HCT116 (cell line): ENCODE data around the gene PTMS. TPM values are rescaled to one million over a fixed set of nuclear protein-coding genes. Genes with fewer than 3 reads are reported as not detected.

ENCODE experiments used
- ATAC-seq: fragments of 200-7000 bp; cut with Tn5 transposase; 2 replicates; pipeline ENCODE4 v1.9.1; 2020; ENCODE audit warnings: mild to moderate bottlenecking, moderate library complexity
- BruUV-seq: library from RNA; stranded (reverse); fragments of 400-500 nt; replicated peaks from 2 replicates; lab custom pipeline; 2021; lab: Mats Ljungman, UMichigan
- CTCF ChIA-PET: fragments of 300-600 bp; sonication (Branson Sonifier 250); formaldehyde crosslinking; loops from one replicate; lab custom pipeline; 2021; ENCODE audit warnings: antibody characterized with exemption; lab: Charles Lee
- POLR2A ChIA-PET: fragments of 300-600, 350-600 bp; sonication (Branson Sonifier 250); formaldehyde crosslinking; loops from one replicate; lab custom pipeline; 2021; ENCODE audit warnings: antibody characterized with exemption; lab: Charles Lee
- RAD21 ChIA-PET, 2 experiments: fragments of 300-600 bp; sonication (Branson Sonifier 250); formaldehyde crosslinking; loops; one replicate each; lab custom pipeline; 2023; ENCODE audit warnings: low total read pairs in 2 of 2; ENCODE audit not compliant: uncharacterized antibody in 2 of 2, unreplicated experiment in 2 of 2, low non-redundant PET in 1 of 2; lab: Charles Lee
- DNase-seq: peaks from one replicate; pipeline ENCODE4 v3.0.0-alpha.2; 2010; ENCODE audit warnings: low read depth, low spot score
- H2AFZ ChIP-seq: fragments of 200-600 bp; shearing (Covaris generic), sonication (generic); 2 replicates; pipeline ENCODE4 v1.6.1; 2017; ENCODE audit warnings: low read depth, mixed run types, mixed read lengths, antibody characterized with exemption, low read length; ENCODE audit not compliant: poor library complexity, severe bottlenecking
- H3K27ac ChIP-seq: 2 replicates; pipeline ENCODE4 v1.5.1; 2012; ENCODE audit warnings: low read depth, low read length
- H3K27me3 ChIP-seq: fragments of 200-600 bp; sonication (generic); 2 replicates; pipeline ENCODE4 v1.6.1; 2016; ENCODE audit warnings: mixed run types, low read length, mixed read lengths; ENCODE audit not compliant: insufficient read depth
- H3K36me3 ChIP-seq, 2 experiments: fragments of 200-500 bp in 1 of 2; fragments of 200-600 bp in 1 of 2; sonication (Bioruptor generic) in 1 of 2; sonication (generic) in 1 of 2; 2 replicates each; pipeline versions ENCODE4 v1.5.1 to v1.6.1; 2014 to 2016; ENCODE audit warnings: low read length in 2 of 2, inconsistent platforms in 1 of 2, mixed read lengths in 1 of 2, mixed run types in 1 of 2; ENCODE audit not compliant: insufficient read depth in 2 of 2, control insufficient read depth in 1 of 2
- H3K4me1 ChIP-seq, 2 experiments: fragments of 200-600 bp in 1 of 2; sonication (generic) in 1 of 2; 2 replicates each; pipeline versions ENCODE4 v1.5.1 to v1.6.1; 2012 to 2017; ENCODE audit warnings: low read length in 2 of 2, inconsistent platforms in 1 of 2, mild to moderate bottlenecking in 1 of 2, mixed read lengths in 1 of 2, mixed run types in 1 of 2, moderate library complexity in 1 of 2; ENCODE audit not compliant: insufficient read depth in 2 of 2, control insufficient read depth in 1 of 2
- H3K4me2 ChIP-seq: fragments of 200-600 bp; sonication (generic); 2 replicates; pipeline ENCODE4 v1.6.1; 2017; ENCODE audit warnings: mixed run types, low read length, mixed read lengths
- H3K4me3 ChIP-seq, 2 experiments: fragments of 200-600 bp in 1 of 2; sonication (generic) in 1 of 2; replicated peaks in 1 of 2; 2 replicates each; pipeline ENCODE4 v1.5.1; 2011 to 2016; ENCODE audit warnings: low read length in 2 of 2, control low read depth in 1 of 2, low read depth in 1 of 2, mild to moderate bottlenecking in 1 of 2, mixed read lengths in 1 of 2, mixed run types in 1 of 2
- H3K79me2 ChIP-seq: fragments of 200-600 bp; sonication (generic); 2 replicates; pipeline ENCODE4 v1.6.1; 2017; ENCODE audit warnings: mild to moderate bottlenecking, mixed run types, low read length, moderate library complexity, mixed read lengths; ENCODE audit not compliant: insufficient read depth
- H3K9ac ChIP-seq: fragments of 200-600 bp; sonication (generic); 2 replicates; pipeline ENCODE4 v1.6.1; 2016; ENCODE audit warnings: low read length, mixed read lengths
- H3K9me2 ChIP-seq: fragments of 200-600 bp; sonication (generic), shearing (Covaris generic); 2 replicates; pipeline ENCODE4 v1.6.1; 2017; ENCODE audit warnings: mixed run types, mild to moderate bottlenecking, moderate library complexity; ENCODE audit not compliant: insufficient read depth
- H3K9me3 ChIP-seq, 2 experiments: fragments of 200-500 bp in 1 of 2; fragments of 200-600 bp in 1 of 2; sonication (Bioruptor generic) in 1 of 2; sonication (generic) in 1 of 2; 2 replicates each; pipeline ENCODE4 v1.6.1; 2014 to 2017; ENCODE audit warnings: low read length in 2 of 2, mixed read lengths in 2 of 2, inconsistent platforms in 1 of 2, low read depth in 1 of 2, mild to moderate bottlenecking in 1 of 2, mixed run types in 1 of 2, moderate library complexity in 1 of 2; ENCODE audit not compliant: control insufficient read depth in 1 of 2, insufficient read depth in 1 of 2
- H4K20me1 ChIP-seq: fragments of 200-600 bp; sonication (generic), shearing (Covaris generic); 2 replicates; pipeline ENCODE4 v1.6.1; 2017; ENCODE audit warnings: mixed run types, mild to moderate bottlenecking, moderate library complexity; ENCODE audit not compliant: insufficient read depth
- ATF3 ChIP-seq: IDR thresholded peaks from 2 replicates; pipeline ENCODE4 v1.6.1; 2012
- CBX3 ChIP-seq: IDR thresholded peaks from 2 replicates; pipeline ENCODE4 v1.6.1; 2012; ENCODE audit warnings: low read depth
- EZH2 ChIP-seq: fragments of 200-600 bp; sonication (generic); IDR thresholded peaks from 2 replicates; pipeline ENCODE4 v1.6.1; 2017; ENCODE audit warnings: antibody characterized with exemption, mixed run types
- JUND ChIP-seq: IDR thresholded peaks from 2 replicates; pipeline ENCODE4 v1.6.1; 2012
- SIN3A ChIP-seq: IDR thresholded peaks from 2 replicates; pipeline ENCODE4 v1.6.1; 2012; ENCODE audit warnings: low read depth
- SP1 ChIP-seq: IDR thresholded peaks from 2 replicates; pipeline ENCODE4 v1.6.1; 2012; ENCODE audit warnings: low read depth
- TCF7L2 ChIP-seq: IDR thresholded peaks from 2 replicates; pipeline ENCODE4 v1.7.0; 2011; ENCODE audit warnings: borderline replicate concordance, inconsistent platforms; ENCODE audit not compliant: insufficient read depth, insufficient read length; ENCODE audit errors: extremely low read depth
- YY1 ChIP-seq: IDR thresholded peaks from 2 replicates; pipeline ENCODE4 v1.6.1; 2011; ENCODE audit warnings: low read length, low read depth, moderate library complexity, mild to moderate bottlenecking; ENCODE audit not compliant: insufficient replicate concordance; ENCODE audit errors: extremely low read depth
- ZNF274 ChIP-seq: fragments of 200-500 bp; sonication (Bioruptor generic); IDR thresholded peaks from 2 replicates; pipeline ENCODE4 v1.6.1; 2014; ENCODE audit warnings: mild to moderate bottlenecking, low read depth, low read length, inconsistent platforms
- intact Hi-C: fragments of 100-400 bp; cut with micrococcal nuclease; formaldehyde crosslinking; loops from 2 replicates; pipeline ENCODE4 v1.10.0; 2022
- total RNA-seq: library from RNA; stranded (reverse); gene quantifications from one replicate; pipeline ENCODE4 v1.2.1, GENCODE V29; 2021; ENCODE audit not compliant: unreplicated experiment

The PTMS gene
- total RNA-seq, 1 experiment from 2014 or later, result 494 TPM

GRCh38 chr12:6795088-6795487 lies 28.9 kb downstream of the PTMS start:
- no peak overlapping the region for H3K27ac ChIP-seq
- H3K9me3 ChIP-seq, result no peaks in the 10 kb centered on the region
- H3K4me1 ChIP-seq, result no peaks in the 10 kb centered on the region
- H4K20me1 ChIP-seq, result no peaks in the 10 kb centered on the region
- H3K36me3 ChIP-seq, result no peaks in the 10 kb centered on the region
- H3K4me2 ChIP-seq, result no peak overlapping the region
- intact Hi-C loops, result no loop called here
- H3K9ac ChIP-seq, result no peak overlapping the region
- BruUV-seq, result no TSS peak
- CTCF ChIA-PET, result no interaction called here
- H3K9me2 ChIP-seq, result no peaks in the 10 kb centered on the region
- ATAC-seq (no peak), DNase-seq (no peak)
- H3K79me2 ChIP-seq, result no peaks in the 10 kb centered on the region
- no peaks in the 10 kb centered on the region for H3K27me3 ChIP-seq
- H2AFZ ChIP-seq, result no peak overlapping the region
- TF ChIP-seq JUND (no peak), SIN3A (no peak)
- no peak overlapping the region for H3K4me3 ChIP-seq
- POLR2A ChIA-PET, result interaction anchor here (0.8 kb wide), 1 partner anchor 23 kb away, joined by 3 read pairs; no protein-coding TSS in a partner anchor
- RAD21 ChIA-PET, result no interaction called here

GRCh38 chr12:6796576-6796975 lies 30.4 kb downstream of the PTMS start:
- Histone ChIP-seq H3K9ac (no peak overlapping the region), H3K4me2 (no peak overlapping the region), H3K9me2 (no peaks in the 10 kb centered on the region), H3K4me1 (no peaks in the 10 kb centered on the region), H3K79me2 (no peaks in the 10 kb centered on the region), H4K20me1 (no peaks in the 10 kb centered on the region), H3K36me3 (no peaks in the 10 kb centered on the region), H2AFZ (no peak overlapping the region), H3K9me3 (no peaks in the 10 kb centered on the region), H3K27me3 (no peaks in the 10 kb centered on the region), H3K27ac (no peak overlapping the region), H3K4me3 (no peak overlapping the region)
- CTCF ChIA-PET, result no interaction called here
- DNase-seq, result no peak
- TF ChIP-seq ATF3, result no peak
- POLR2A ChIA-PET, result interaction anchor here (0.8 kb wide), 1 partner anchor 30 kb away, joined by 3 read pairs; no protein-coding TSS in a partner anchor
- no TSS peak for BruUV-seq
- RAD21 ChIA-PET, result no interaction called here
- intact Hi-C loops, result no loop called here
- no peak for ATAC-seq

DNA sequence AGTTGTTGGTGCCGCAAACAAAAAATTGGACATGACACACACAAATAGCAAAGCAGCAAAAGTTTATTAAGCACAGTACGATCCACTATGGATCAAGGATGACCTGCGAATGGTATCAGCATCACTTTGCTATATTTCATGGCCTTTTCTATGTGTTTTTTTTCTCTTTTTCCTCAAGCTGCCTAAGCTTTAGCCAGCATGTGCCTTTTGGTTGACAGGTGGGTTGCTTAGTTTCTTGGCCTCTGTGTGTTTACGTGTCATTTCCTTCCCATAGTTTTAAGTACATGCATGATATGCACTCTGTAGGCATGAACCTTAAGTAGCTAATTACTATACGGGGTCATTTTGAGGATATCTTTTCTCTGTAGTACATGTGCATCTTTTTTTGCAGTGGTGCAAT lies 33.0 kb downstream of the PTMS start:
- RAD21 ChIA-PET, result no interaction called here

More for the DNA sequence above, 33.0 kb downstream of the PTMS start:
- Histone ChIP-seq H2AFZ (no peak overlapping the region), H3K36me3 (no peaks in the 10 kb centered on the region), H3K4me3 (no peak overlapping the region), H3K4me2 (no peak overlapping the region), H3K79me2 (no peaks in the 10 kb centered on the region), H3K4me1 (no peaks in the 10 kb centered on the region), H4K20me1 (no peaks in the 10 kb centered on the region), H3K9me3 (no peaks in the 10 kb centered on the region)
- intact Hi-C loops, result no loop called here
- TF ChIP-seq ATF3 (no peak), ZNF274 (no peak), EZH2 (no peak), YY1 (no peak), SP1 (no peak), CBX3 (no peak), TCF7L2 (no peak)
- TF ChIP-seq, all 23 proteins: peak for 0
- Histone ChIP-seq H3K9me2 (no peaks in the 10 kb centered on the region), H3K9ac (no peak overlapping the region), H3K27ac (no peak overlapping the region), H3K27me3 (no peaks in the 10 kb centered on the region)
- DNase-seq (no peak), ATAC-seq (no peak)
- ChIA-PET POLR2A (no interaction called here), CTCF (no interaction called here)
- BruUV-seq, result no TSS peak
